ENCODE data around the gene WDR75.
A peak's percentile ranks its signal among the peaks of the same experiment; 100 is the strongest.
"Not testable (repeated sequence)": the region's sequence is repeated elsewhere in the genome, so short reads cannot be mapped to it uniquely, and the experiment has no call there.

WDR75 gene

GRCh38 chr2:189440947-189441708, at the start of gene WDR75:
Gene WDR75 (plus strand): TSS chr2:189441474. CDS start chr2:189441493, 19 bp downstream.
- DNase-seq, result peak; percentile 96

GRCh38 chr2:189393440-189394111, 47.7 kb upstream of the WDR75 start:
- no peak for DNase-seq

- DNase-seq, result no peak
Measured at GRCh38 chr2:189394525-189394924, 46.7 kb upstream of the WDR75 start.

- DNase-seq, result no peak
Measured at GRCh38 chr2:189402932-189403331, 38.3 kb upstream of the WDR75 start.

GRCh38 chr2:189406586-189407233, 34.6 kb upstream of the WDR75 start:
- no peak for DNase-seq

- no peak for DNase-seq
Measured at GRCh38 chr2:189407281-189408209, 33.7 kb upstream of the WDR75 start.

- no peak for DNase-seq
Measured at GRCh38 chr2:189408294-189408693, 33.0 kb upstream of the WDR75 start.

- DNase-seq, result no peak
Measured at GRCh38 chr2:189409131-189409530, 32.1 kb upstream of the WDR75 start.

- DNase-seq, result no peak
Measured at GRCh38 chr2:189409647-189410046, 31.6 kb upstream of the WDR75 start.

GRCh38 chr2:189411860-189412259, 29.4 kb upstream of the WDR75 start:
- no peak for DNase-seq

- peak; percentile 28 for DNase-seq
Measured at GRCh38 chr2:189412330-189412953, 28.8 kb upstream of the WDR75 start.

GRCh38 chr2:189413249-189413648, 28.0 kb upstream of the WDR75 start:
- no peak for DNase-seq

- DNase-seq, result no peak
Measured at GRCh38 chr2:189421644-189422043, 19.6 kb upstream of the WDR75 start.

- DNase-seq, result no peak
Measured at GRCh38 chr2:189424961-189425360, 16.3 kb upstream of the WDR75 start.

GRCh38 chr2:189425676-189426075, 15.6 kb upstream of the WDR75 start:
- no peak for DNase-seq

GRCh38 chr2:189426886-189427285, 14.4 kb upstream of the WDR75 start:
- no peak for DNase-seq

- no peak for DNase-seq
Measured at GRCh38 chr2:189427872-189428271, 13.4 kb upstream of the WDR75 start.

- not testable (repeated sequence) for DNase-seq
Measured at GRCh38 chr2:189430448-189430847, 10.8 kb upstream of the WDR75 start.

- DNase-seq, result not testable (repeated sequence)
Measured at GRCh38 chr2:189435803-189436202, 5.5 kb upstream of the WDR75 start.

GRCh38 chr2:189437926-189438325, 3.3 kb upstream of the WDR75 start:
- no peak for DNase-seq

GRCh38 chr2:189439342-189439741, 1.9 kb upstream of the WDR75 start:
- DNase-seq, result no peak

GRCh38 chr2:189440644-189440946, 679 bp upstream of the WDR75 start:
- DNase-seq, result no peak

- no peak for DNase-seq
Measured at GRCh38 chr2:189441709-189442074, 418 bp downstream of the WDR75 start.
